CD14-positive monocyte (primary cell): ENCODE results near the gene OR6S1. TPM values are rescaled to one million over a fixed set of nuclear protein-coding genes. Genes with fewer than 3 reads are reported as not detected.
"Not testable (repeated sequence)": the region's sequence is repeated elsewhere in the genome, so short reads cannot be mapped to it uniquely, and the experiment has no call there.

Experiments
- DNase-seq, 3 donors: peaks; one replicate each; pipeline ENCODE4 v3.0.0-alpha.2; 2011 to 2022
- H2AFZ ChIP-seq: 2 replicates; pipeline ENCODE4 v1.6.0; 2012; ENCODE audit warnings: mild to moderate bottlenecking, low read depth, low read length, inconsistent platforms; ENCODE audit not compliant: insufficient read depth, poor library complexity, severe bottlenecking
- H3K27ac ChIP-seq, 2 donors: 1 replicate in 1 of 2; 2 replicates in 1 of 2; pipeline ENCODE4 v1.5.1; 2012 to 2013; ENCODE audit warnings: low read length in 2 of 2, control low read depth in 1 of 2, inconsistent platforms in 1 of 2, low read depth in 1 of 2, mild to moderate bottlenecking in 1 of 2
- H3K27me3 ChIP-seq, 2 donors: one replicate each; pipeline versions ENCODE4 v1.6.0 to v1.6.1; 2011 to 2013; ENCODE audit warnings: low read length in 2 of 2; ENCODE audit not compliant: control insufficient read depth in 2 of 2, insufficient read depth in 2 of 2
- H3K36me3 ChIP-seq, 2 donors: replicated peaks in 1 of 2; 1 replicate in 1 of 2; 2 replicates in 1 of 2; pipeline versions ENCODE4 v1.5.1 to v1.6.1; 2012 to 2013; ENCODE audit warnings: low read length in 2 of 2, control low read depth in 1 of 2, inconsistent platforms in 1 of 2, mild to moderate bottlenecking in 1 of 2; ENCODE audit not compliant: insufficient read depth in 2 of 2, control insufficient read depth in 1 of 2
- H3K4me1 ChIP-seq, 2 donors: 1 replicate in 1 of 2; 2 replicates in 1 of 2; pipeline versions ENCODE4 v1.5.1 to v1.6.1; 2012 to 2013; ENCODE audit warnings: low read length in 2 of 2, control low read depth in 1 of 2, inconsistent platforms in 1 of 2, mild to moderate bottlenecking in 1 of 2, moderate library complexity in 1 of 2; ENCODE audit not compliant: insufficient read depth in 2 of 2, control insufficient read depth in 1 of 2
- H3K4me2 ChIP-seq: replicated peaks from 2 replicates; pipeline ENCODE3; 2012; ENCODE audit warnings: low read length, moderate library complexity, mild to moderate bottlenecking; ENCODE audit not compliant: poor library complexity, severe bottlenecking; ENCODE audit errors: extremely low read depth
- H3K4me3 ChIP-seq, 3 experiments: fragments of 200-600 bp in 1 of 3; sonication (generic) in 1 of 3; replicated peaks in 1 of 3; 1 replicate in 2 of 3; 2 replicates in 1 of 3; pipeline ENCODE4 v1.5.1; 2011 to 2013; ENCODE audit warnings: low read length in 3 of 3, mild to moderate bottlenecking in 3 of 3, control low read depth in 2 of 3, low read depth in 2 of 3, inconsistent platforms in 1 of 3, moderate library complexity in 1 of 3
- H3K79me2 ChIP-seq: 2 replicates; pipeline ENCODE4 v1.6.0; 2012; ENCODE audit warnings: mild to moderate bottlenecking, control low read depth, inconsistent platforms, low read length, moderate library complexity; ENCODE audit not compliant: insufficient read depth
- H3K9ac ChIP-seq: 2 replicates; pipeline ENCODE4 v1.6.0; 2017; ENCODE audit warnings: low read length, mild to moderate bottlenecking; ENCODE audit not compliant: insufficient read depth, poor library complexity, severe bottlenecking
- H3K9me3 ChIP-seq, 2 donors: replicated peaks in 1 of 2; 1 replicate in 1 of 2; 2 replicates in 1 of 2; pipeline versions ENCODE4 v1.5.1 to v1.6.1; 2012 to 2013; ENCODE audit warnings: low read length in 2 of 2, control low read depth in 1 of 2; ENCODE audit not compliant: control insufficient read depth in 1 of 2, insufficient read depth in 1 of 2
- H4K20me1 ChIP-seq: 2 replicates; pipeline ENCODE4 v1.6.0; 2012; ENCODE audit warnings: mild to moderate bottlenecking, low read length, control low read depth, moderate library complexity; ENCODE audit not compliant: insufficient read depth
- H3K27ac Mint-ChIP-seq, 7 donors: one replicate each; pipeline ENCODE4 v1.8.0; 2020; ENCODE audit warnings: mild to moderate bottlenecking in 7 of 7, mixed read lengths in 7 of 7, moderate library complexity in 6 of 7, inconsistent platforms in 2 of 7
- H3K27me3 Mint-ChIP-seq, 3 donors: one replicate each; pipeline ENCODE4 v1.8.0; 2021 to 2022; ENCODE audit warnings: low read depth in 3 of 3, mild to moderate bottlenecking in 3 of 3, mixed read lengths in 3 of 3, moderate library complexity in 3 of 3, inconsistent platforms in 1 of 3
- H3K36me3 Mint-ChIP-seq, 2 donors: one replicate each; pipeline ENCODE4 v1.8.0; 2020; ENCODE audit warnings: mixed read lengths in 2 of 2, inconsistent platforms in 1 of 2, mild to moderate bottlenecking in 1 of 2
- H3K4me1 Mint-ChIP-seq: one replicate; pipeline ENCODE4 v1.8.0; 2020; ENCODE audit warnings: mild to moderate bottlenecking, mixed read lengths
- H3K4me3 Mint-ChIP-seq, 2 donors: one replicate each; pipeline ENCODE4 v1.8.0; 2020; ENCODE audit warnings: mild to moderate bottlenecking in 2 of 2, mixed read lengths in 2 of 2, moderate library complexity in 1 of 2
- H3K9me3 Mint-ChIP-seq, 7 donors: one replicate each; pipeline ENCODE4 v1.8.0; 2020 to 2022; ENCODE audit warnings: mixed read lengths in 7 of 7, mild to moderate bottlenecking in 6 of 7, moderate library complexity in 6 of 7, inconsistent platforms in 2 of 7
- WGBS: methylation state at CpG from one replicate; pipeline ENCODE4 v1.1.5; 2013; ENCODE audit warnings: missing lambda C conversion rate; ENCODE audit not compliant: insufficient coverage; 5-methylcytosine and 5-hydroxymethylcytosine counted together
- intact Hi-C, 2 donors: fragments of 100-400 bp; cut with micrococcal nuclease; formaldehyde crosslinking; loops; one replicate each; pipeline versions ENCODE4 v1.15.0 to v1.15.1; 2023
- polyA plus RNA-seq, 3 donors: library from polyadenylated mRNA; depleted of rRNA in 1 of 3; unstranded in 2 of 3; stranded (reverse) in 1 of 3; fragments of 300-500 nt in 2 of 3; fragments of >200 nt in 1 of 3; fragmentation: Illumina TruSeq in 2 of 3; gene quantifications; 1 replicate in 2 of 3; 2 replicates in 1 of 3; pipeline ENCODE4 v1.2.3, GENCODE V29; 2012 to 2021
- TF ChIP-seq, protein P1 (sequence below): fragments of 200-600 bp; IDR thresholded peaks from one replicate; pipeline ENCODE4 v1.8.0; 2022; ENCODE audit warnings: antibody characterized with exemption, mild to moderate bottlenecking

Gene OR6S1
- polyA plus RNA-seq, 3 donors = not detected

- peak overlapping the region; percentile 61 for H2AFZ ChIP-seq
- Mint-ChIP-seq H3K27me3 (peaks cover 0 to 5% (median 4%) of the 10 kb centered on the region in 3 donors), H3K36me3 (peaks cover 0 to 2% of the 10 kb centered on the region in 2 donors), H3K9me3 (peaks cover 0 to 2% (median 0%) of the 10 kb centered on the region in 7 donors), H3K27ac (no peak overlapping the region), H3K4me1 (peaks cover 26% of the 10 kb centered on the region), H3K4me3 (no peak overlapping the region)
- H3K79me2 ChIP-seq = no peaks in the 10 kb centered on the region
- no peak overlapping the region for H3K4me3 ChIP-seq
- no peaks in the 10 kb centered on the region for H3K27me3 ChIP-seq
- no peak overlapping the region for H3K9ac ChIP-seq
- no peak for DNase-seq
- WGBS = 94% methylated on average over 2 of the region's 2 CpGs
- H3K36me3 ChIP-seq = no peaks in the 10 kb centered on the region
- H3K4me1 ChIP-seq = peaks cover 20 to 22% of the 10 kb centered on the region in 2 donors
- TF ChIP-seq, protein P1, sequence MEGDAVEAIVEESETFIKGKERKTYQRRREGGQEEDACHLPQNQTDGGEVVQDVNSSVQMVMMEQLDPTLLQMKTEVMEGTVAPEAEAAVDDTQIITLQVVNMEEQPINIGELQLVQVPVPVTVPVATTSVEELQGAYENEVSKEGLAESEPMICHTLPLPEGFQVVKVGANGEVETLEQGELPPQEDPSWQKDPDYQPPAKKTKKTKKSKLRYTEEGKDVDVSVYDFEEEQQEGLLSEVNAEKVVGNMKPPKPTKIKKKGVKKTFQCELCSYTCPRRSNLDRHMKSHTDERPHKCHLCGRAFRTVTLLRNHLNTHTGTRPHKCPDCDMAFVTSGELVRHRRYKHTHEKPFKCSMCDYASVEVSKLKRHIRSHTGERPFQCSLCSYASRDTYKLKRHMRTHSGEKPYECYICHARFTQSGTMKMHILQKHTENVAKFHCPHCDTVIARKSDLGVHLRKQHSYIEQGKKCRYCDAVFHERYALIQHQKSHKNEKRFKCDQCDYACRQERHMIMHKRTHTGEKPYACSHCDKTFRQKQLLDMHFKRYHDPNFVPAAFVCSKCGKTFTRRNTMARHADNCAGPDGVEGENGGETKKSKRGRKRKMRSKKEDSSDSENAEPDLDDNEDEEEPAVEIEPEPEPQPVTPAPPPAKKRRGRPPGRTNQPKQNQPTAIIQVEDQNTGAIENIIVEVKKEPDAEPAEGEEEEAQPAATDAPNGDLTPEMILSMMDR = no peak
- H3K27ac ChIP-seq = no peak overlapping the region
- intact Hi-C loops = no loop called here
- no peak overlapping the region for H3K4me2 ChIP-seq
- H3K9me3 ChIP-seq = no peaks in the 10 kb centered on the region
- H4K20me1 ChIP-seq = no peaks in the 10 kb centered on the region
Observed at GRCh38 chr14:20668969-20669368, 27.5 kb upstream of the OR6S1 start.

DNA sequence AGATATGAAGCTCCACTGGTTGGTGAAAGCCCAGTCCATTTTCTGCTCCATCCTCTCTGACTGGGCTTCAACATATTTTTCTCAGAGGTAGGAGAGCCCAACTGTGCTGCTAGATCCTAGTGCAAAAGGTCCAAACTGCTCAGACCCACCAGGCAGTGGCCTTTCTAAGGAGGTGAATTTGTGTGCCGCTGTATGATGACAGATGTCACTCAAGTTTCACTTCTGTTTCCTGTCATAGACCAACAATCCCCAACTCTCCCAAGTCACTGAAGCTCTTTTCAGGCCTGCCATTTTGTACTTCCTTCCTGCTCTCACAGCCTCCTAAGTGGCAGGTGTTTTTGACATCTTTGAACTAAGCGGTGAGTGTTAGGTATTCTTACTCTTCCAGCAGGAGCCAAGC lies 26.5 kb upstream of the OR6S1 start:
- 0% methylated on average over 1 of the region's 2 CpGs for WGBS

GRCh38 chr14:20666400-20666961 lies 25.0 kb upstream of the OR6S1 start:
- H3K4me2 ChIP-seq, H3K27me3 ChIP-seq, H3K9me3 Mint-ChIP-seq, H2AFZ ChIP-seq, H3K9ac ChIP-seq, intact Hi-C loops, H3K9me3 ChIP-seq, H3K36me3 ChIP-seq, H3K27ac Mint-ChIP-seq, H3K4me3 Mint-ChIP-seq, H3K4me3 ChIP-seq, DNase-seq, H3K27ac ChIP-seq, H3K79me2 ChIP-seq, H4K20me1 ChIP-seq, H3K36me3 Mint-ChIP-seq: not testable (repeated sequence)
- Mint-ChIP-seq H3K4me1 (peaks cover 42% of the 10 kb centered on the region), H3K27me3 (peaks cover under 1 to 15% (median 4%) of the 10 kb centered on the region in 3 donors)
- H3K4me1 ChIP-seq = peaks cover 31 to 36% of the 10 kb centered on the region in 2 donors
- WGBS = no CpG with 5 or more reads among the region's 7 CpGs

More for the DNA sequence above, 26.5 kb upstream of the OR6S1 start:
- Mint-ChIP-seq H3K4me1 (peaks cover 36% of the 10 kb centered on the region), H3K27ac (peak overlapping the region in 6 of 7 donors; percentile 6 to 55 (median 41)), H3K36me3 (peaks cover 0 to 2% of the 10 kb centered on the region in 2 donors), H3K4me3 (peak overlapping the region in 1 of 2 donors; percentile 55), H3K27me3 (peaks cover 0 to 5% (median 5%) of the 10 kb centered on the region in 3 donors), H3K9me3 (peaks cover 0 to 2% (median 0%) of the 10 kb centered on the region in 7 donors)
- Histone ChIP-seq H3K27ac (peak overlapping the region in 1 of 2 donors; percentile 8), H4K20me1 (no peaks in the 10 kb centered on the region), H2AFZ (peak overlapping the region; percentile 61), H3K36me3 (no peaks in the 10 kb centered on the region), H3K79me2 (no peaks in the 10 kb centered on the region), H3K27me3 (no peaks in the 10 kb centered on the region), H3K4me2 (peak overlapping the region; percentile 20), H3K4me1 (peaks cover 30 to 32% of the 10 kb centered on the region in 2 donors), H3K9ac (no peak overlapping the region), H3K4me3 (peak overlapping the region in 1 of 3 experiments; percentile 15), H3K9me3 (no peaks in the 10 kb centered on the region)
- peak; percentile 39 to 75 (median 63) for DNase-seq
- intact Hi-C loops = no loop called here
- TF ChIP-seq, protein P1 = no peak
